ENCODE measurements around the gene METTL25B.

Gene METTL25B

DNA sequence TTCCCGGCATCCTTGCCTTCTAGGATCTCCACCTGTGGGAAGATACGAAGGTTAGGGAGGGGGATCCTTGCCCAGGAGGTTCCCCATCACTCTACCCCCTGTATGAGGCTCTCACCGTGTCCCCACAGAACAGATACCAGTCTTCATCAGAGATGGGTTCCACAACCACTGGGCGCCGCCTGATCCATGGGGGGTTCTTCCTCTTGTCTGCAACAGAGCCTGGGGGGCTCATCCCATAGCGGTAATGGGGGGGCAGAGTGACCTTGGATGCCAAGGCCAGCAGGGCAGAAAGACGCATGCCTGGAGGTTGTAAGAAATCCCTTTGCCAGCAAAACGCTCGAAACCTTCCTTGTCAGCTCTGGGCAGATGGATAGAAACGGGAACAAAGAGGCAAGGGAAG, 10.1 kb downstream of the METTL25B start:
- Histone ChIP-seq H3K79me2 (ENCODE audit: insufficient read depth, low read length) (peaks cover 25% of the 10 kb centered on the region), H3K9me3 (ENCODE audit: insufficient read depth, low read depth, low read length) (no peaks in the 10 kb centered on the region), H2AFZ (ENCODE audit: low read length) (no peak overlapping the region), H3K27me3 (ENCODE audit: insufficient read depth, low read length, poor library complexity, severe bottlenecking) (no peaks in the 10 kb centered on the region), H4K20me1 (ENCODE audit: insufficient read depth, low read length, poor library complexity, severe bottlenecking) (no peaks in the 10 kb centered on the region), H3F3A (ENCODE audit: low read depth) (peaks cover 19% of the 10 kb centered on the region; the same call in 1 of the 2 replicates), H3K9me2 (replicated peaks; ENCODE audit: low read depth, low read length) (no peaks in the 10 kb centered on the region), H3K4me1 (ENCODE audit: insufficient read depth, low read length, poor library complexity, severe bottlenecking) (peaks cover 18% of the 10 kb centered on the region), H3K4me3 (ENCODE audit: low read length, poor library complexity, severe bottlenecking) (no peak overlapping the region), H3K9ac (ENCODE audit: low read depth, low read length, poor library complexity, severe bottlenecking) (no peak overlapping the region), H3K36me3 (ENCODE audit: insufficient read depth, low read length) (peaks cover 16% of the 10 kb centered on the region; the same call in 1 of the 2 replicates), H3K4me2 (ENCODE audit: low read depth, low read length, poor library complexity, severe bottlenecking) (no peak overlapping the region)
- TF ChIP-seq, protein P1, sequence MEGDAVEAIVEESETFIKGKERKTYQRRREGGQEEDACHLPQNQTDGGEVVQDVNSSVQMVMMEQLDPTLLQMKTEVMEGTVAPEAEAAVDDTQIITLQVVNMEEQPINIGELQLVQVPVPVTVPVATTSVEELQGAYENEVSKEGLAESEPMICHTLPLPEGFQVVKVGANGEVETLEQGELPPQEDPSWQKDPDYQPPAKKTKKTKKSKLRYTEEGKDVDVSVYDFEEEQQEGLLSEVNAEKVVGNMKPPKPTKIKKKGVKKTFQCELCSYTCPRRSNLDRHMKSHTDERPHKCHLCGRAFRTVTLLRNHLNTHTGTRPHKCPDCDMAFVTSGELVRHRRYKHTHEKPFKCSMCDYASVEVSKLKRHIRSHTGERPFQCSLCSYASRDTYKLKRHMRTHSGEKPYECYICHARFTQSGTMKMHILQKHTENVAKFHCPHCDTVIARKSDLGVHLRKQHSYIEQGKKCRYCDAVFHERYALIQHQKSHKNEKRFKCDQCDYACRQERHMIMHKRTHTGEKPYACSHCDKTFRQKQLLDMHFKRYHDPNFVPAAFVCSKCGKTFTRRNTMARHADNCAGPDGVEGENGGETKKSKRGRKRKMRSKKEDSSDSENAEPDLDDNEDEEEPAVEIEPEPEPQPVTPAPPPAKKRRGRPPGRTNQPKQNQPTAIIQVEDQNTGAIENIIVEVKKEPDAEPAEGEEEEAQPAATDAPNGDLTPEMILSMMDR (conservative IDR thresholded peaks at IDR 0.05; ENCODE audit: low read length), result no peak

DNA sequence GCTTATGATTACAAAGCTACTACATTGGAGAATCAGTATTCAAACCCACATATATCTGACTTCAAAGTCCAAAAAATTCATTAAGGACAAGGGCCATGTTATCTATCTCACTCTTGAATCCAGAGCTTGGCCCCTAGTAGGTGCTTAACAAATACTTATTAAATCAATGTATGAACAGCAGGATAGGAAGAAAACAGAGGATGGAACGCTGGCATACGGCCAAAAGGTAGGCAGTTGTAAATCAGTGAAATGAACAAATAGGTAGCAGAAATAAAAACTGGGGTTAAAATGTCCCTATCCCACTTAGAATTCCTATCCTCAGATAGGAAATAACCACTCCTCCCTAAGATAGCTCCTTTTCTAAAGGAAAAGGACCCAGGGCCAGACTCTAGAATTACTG, 10.6 kb downstream of the METTL25B start:
- H3K9ac ChIP-seq (ENCODE audit: low read depth, low read length, poor library complexity, severe bottlenecking), result no peak overlapping the region
- H3K9me2 ChIP-seq (replicated peaks; ENCODE audit: low read depth, low read length), result no peaks in the 10 kb centered on the region
- H3K4me1 ChIP-seq (ENCODE audit: insufficient read depth, low read length, poor library complexity, severe bottlenecking), result peaks cover 18% of the 10 kb centered on the region
- H3K9me3 ChIP-seq (ENCODE audit: insufficient read depth, low read depth, low read length), result no peaks in the 10 kb centered on the region
- H3F3A ChIP-seq (ENCODE audit: low read depth), result peaks cover 19% of the 10 kb centered on the region; the same call in 1 of the 2 replicates
- no peaks in the 10 kb centered on the region for H3K27me3 ChIP-seq (ENCODE audit: insufficient read depth, low read length, poor library complexity, severe bottlenecking)
- H3K79me2 ChIP-seq (ENCODE audit: insufficient read depth, low read length), result peaks cover 30% of the 10 kb centered on the region
- no peak overlapping the region for H3K4me3 ChIP-seq (ENCODE audit: low read length, poor library complexity, severe bottlenecking)
- peaks cover 21% of the 10 kb centered on the region; the same call in 1 of the 2 replicates for H3K36me3 ChIP-seq (ENCODE audit: insufficient read depth, low read length)
- TF ChIP-seq, protein P1 (conservative IDR thresholded peaks at IDR 0.05; ENCODE audit: low read length), result no peak
- no peak for TF ChIP-seq EZH2phosphoT487 (IDR thresholded peaks at IDR 0.05; ENCODE audit: borderline replicate concordance)
- H2AFZ ChIP-seq (ENCODE audit: low read length), result no peak overlapping the region
- no peak overlapping the region for H3K4me2 ChIP-seq (ENCODE audit: low read depth, low read length, poor library complexity, severe bottlenecking)
- H4K20me1 ChIP-seq (ENCODE audit: insufficient read depth, low read length, poor library complexity, severe bottlenecking), result peaks cover 3% of the 10 kb centered on the region

DNA sequence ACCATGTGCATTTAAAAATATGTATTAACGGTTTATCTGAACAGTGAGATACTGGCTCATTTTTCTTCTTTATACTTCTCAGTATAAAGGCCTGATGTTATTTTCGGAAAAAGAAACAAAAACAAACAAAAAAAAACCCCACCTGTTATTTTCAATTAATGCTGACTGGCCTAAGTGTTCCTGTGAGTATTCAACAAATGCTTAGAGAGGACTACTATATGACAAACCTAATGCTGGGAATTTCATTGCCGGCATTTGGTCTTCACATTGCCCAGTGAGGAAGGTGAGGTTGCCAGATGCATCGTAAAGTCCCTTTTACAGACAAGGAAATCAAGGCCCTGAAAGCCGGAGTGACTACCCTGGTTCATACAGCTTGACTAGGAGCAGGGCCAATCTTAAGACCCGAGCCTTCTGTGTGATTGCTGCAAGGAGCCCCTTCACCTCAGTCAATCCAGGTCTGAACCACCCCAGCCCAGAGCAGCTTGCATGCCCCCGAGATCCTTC, 12.0 kb downstream of the METTL25B start:
- H3F3A ChIP-seq (ENCODE audit: low read depth), result peaks cover 19% of the 10 kb centered on the region; the same call in 1 of the 2 replicates
- H3K9me3 ChIP-seq (ENCODE audit: insufficient read depth, low read depth, low read length), result no peaks in the 10 kb centered on the region
- peak overlapping the region; percentile 91 for H3K4me2 ChIP-seq (ENCODE audit: low read depth, low read length, poor library complexity, severe bottlenecking)
- peaks cover 11% of the 10 kb centered on the region for H4K20me1 ChIP-seq (ENCODE audit: insufficient read depth, low read length, poor library complexity, severe bottlenecking)
- peak overlapping the region; percentile 93 for H3K9ac ChIP-seq (ENCODE audit: low read depth, low read length, poor library complexity, severe bottlenecking)
- peak overlapping the region; percentile 88 for H2AFZ ChIP-seq (ENCODE audit: low read length)
- peaks cover 18% of the 10 kb centered on the region for H3K4me1 ChIP-seq (ENCODE audit: insufficient read depth, low read length, poor library complexity, severe bottlenecking)
- peak overlapping the region; percentile 96 for H3K4me3 ChIP-seq (ENCODE audit: low read length, poor library complexity, severe bottlenecking)
- H3K27me3 ChIP-seq (ENCODE audit: insufficient read depth, low read length, poor library complexity, severe bottlenecking), result no peaks in the 10 kb centered on the region
- H3K36me3 ChIP-seq (ENCODE audit: insufficient read depth, low read length), result peaks cover 32% of the 10 kb centered on the region; the same call in 1 of the 2 replicates
- peaks cover 42% of the 10 kb centered on the region for H3K79me2 ChIP-seq (ENCODE audit: insufficient read depth, low read length)
- H3K9me2 ChIP-seq (replicated peaks; ENCODE audit: low read depth, low read length), result no peaks in the 10 kb centered on the region
- TF ChIP-seq EZH2phosphoT487 (IDR thresholded peaks at IDR 0.05; ENCODE audit: borderline replicate concordance), result no peak
- TF ChIP-seq, protein P1 (conservative IDR thresholded peaks at IDR 0.05; ENCODE audit: low read length), result no peak
